ENCODE data around the gene IBTK. TPM values are rescaled to one million over a fixed set of nuclear protein-coding genes. Genes with fewer than 3 reads are reported as not detected.

The IBTK gene
- total RNA-seq, 1 experiment from 2014 or later, result 36.6 TPM

- Histone ChIP-seq H3K9me3 (ENCODE audit: control insufficient read depth in 1 of 2, insufficient read depth in 1 of 2, low read depth in 1 of 2, low read length in 2 of 2) (no peaks in the 10 kb centered on the region), H3K79me2 (ENCODE audit: insufficient read depth, low read length) (no peaks in the 10 kb centered on the region), H3K4me1 (ENCODE audit: control insufficient read depth in 1 of 2, insufficient read depth in 2 of 2, low read length in 2 of 2) (no peaks in the 10 kb centered on the region), H3K9me2 (ENCODE audit: insufficient read depth) (no peaks in the 10 kb centered on the region), H2AFZ (ENCODE audit: low read depth, low read length, poor library complexity, severe bottlenecking) (no peak overlapping the region), H3K27me3 (ENCODE audit: insufficient read depth, low read length) (no peaks in the 10 kb centered on the region), H3K4me3 (replicated peaks in 1 of 2; ENCODE audit: low read depth in 1 of 2, low read length in 2 of 2) (no peak overlapping the region), H3K9ac (ENCODE audit: low read length) (no peak overlapping the region), H3K36me3 (ENCODE audit: control insufficient read depth in 1 of 2, insufficient read depth in 2 of 2, low read length in 2 of 2) (peaks cover 11 to 20% of the 10 kb centered on the region in 2 experiments; a peak in 3 of 4 replicates), H3K27ac (ENCODE audit: low read depth, low read length) (no peak overlapping the region), H3K4me2 (ENCODE audit: low read length) (no peak overlapping the region), H4K20me1 (ENCODE audit: insufficient read depth) (no peaks in the 10 kb centered on the region)
- ChIA-PET RAD21 (ENCODE audit: low non-redundant PET in 1 of 2, low total read pairs in 2 of 2, uncharacterized antibody in 2 of 2, unreplicated experiment in 2 of 2) (no interaction called here), POLR2A (no interaction called here), CTCF (no interaction called here)
- intact Hi-C loops (cut with micrococcal nuclease), result no loop called here
- no peak for TF ChIP-seq EZH2phosphoT487 (IDR thresholded peaks at IDR 0.05; ENCODE audit: borderline replicate concordance)
- no peak for TF ChIP-seq YY1 (IDR thresholded peaks at IDR 0.05; ENCODE audit: extremely low read depth, insufficient replicate concordance, low read depth, low read length)
- TF ChIP-seq ZBTB33 (IDR thresholded peaks at IDR 0.05; ENCODE audit: extremely low read depth, insufficient replicate concordance, low read length), result no peak
- TF ChIP-seq POLR2A (IDR thresholded peaks at IDR 0.05; ENCODE audit: borderline replicate concordance, extremely low read depth, insufficient read depth, insufficient read length), result no peak
- no peak for TF ChIP-seq CBX3 (IDR thresholded peaks at IDR 0.05; ENCODE audit: low read depth)
- no peak for TF ChIP-seq SIN3A (IDR thresholded peaks at IDR 0.05; ENCODE audit: low read depth)
- no peak for TF ChIP-seq REST (IDR thresholded peaks at IDR 0.05; ENCODE audit: low read depth)
- no peak for TF ChIP-seq TCF7L2 (IDR thresholded peaks at IDR 0.05; ENCODE audit: borderline replicate concordance, extremely low read depth, insufficient read depth, insufficient read length)
- no peak for TF ChIP-seq FOSL1 (IDR thresholded peaks at IDR 0.05; ENCODE audit: low read depth)
- TF ChIP-seq SP1 (IDR thresholded peaks at IDR 0.05; ENCODE audit: low read depth), result no peak
- TF ChIP-seq CEBPB (IDR thresholded peaks at IDR 0.05; ENCODE audit: low read depth), result no peak
- TF ChIP-seq EGR1 (IDR thresholded peaks at IDR 0.05; ENCODE audit: low read depth), result no peak
- TF ChIP-seq JUND (IDR thresholded peaks at IDR 0.05), result no peak
- no peak for TF ChIP-seq CTCF (IDR thresholded peaks at IDR 0.05 in 2 of 3, conservative IDR thresholded peaks at IDR 0.05 in 1 of 3; ENCODE audit: borderline replicate concordance in 1 of 3, insufficient read depth in 1 of 3, low read depth in 2 of 3, low read length in 2 of 3)
- TF ChIP-seq ATF3 (IDR thresholded peaks at IDR 0.05), result no peak
- no peak for TF ChIP-seq RAD21 (IDR thresholded peaks at IDR 0.05; ENCODE audit: low read depth)
- no peak for ATAC-seq
- DNase-seq (ENCODE audit: low read depth, low spot score), result no peak
- no TSS peak for BruUV-seq (replicated peaks)
Measured at GRCh38 chr6:82172594-82172993, 75.0 kb downstream of the IBTK start.

All from HCT116 (cell line).